Measurements from ENCODE around the gene DTX4. TPM values are rescaled to one million over a fixed set of nuclear protein-coding genes. Genes with fewer than 3 reads are reported as not detected.

DTX4 gene
- total RNA-seq, 2 donors from 2014 or later = 16.1 to 16.6 TPM

GRCh38 chr11:59212744-59213631 lies 41.1 kb downstream of the DTX4 start, which contains the start of gene MPEG1:
MPEG1 (minus strand) TSS chr11:59212927; CDS start chr11:59212865, 62 bp downstream.
- Histone ChIP-seq H3K36me3 (ENCODE audit: control insufficient read depth, insufficient read depth, low read length) (no peaks in the 10 kb centered on the region), H3K9ac (ENCODE audit: extremely low read depth, low read length, poor library complexity, severe bottlenecking) (no peak within 1 kb of the TSS), H3K27ac (ENCODE audit: low read depth, low read length) (no peak within 1 kb of the TSS), H3K4me1 (ENCODE audit: control insufficient read depth, insufficient read depth, low read length) (no peaks in the 10 kb centered on the region), H3K27me3 (ENCODE audit: control insufficient read depth, insufficient read depth, low read length, poor library complexity, severe bottlenecking) (no peaks in the 10 kb centered on the region), H3K4me3 (ENCODE audit: low read length) (no peak within 1 kb of the TSS), H3K9me3 (ENCODE audit: control insufficient read depth, low read length) (no peaks in the 10 kb centered on the region)
- Mint-ChIP-seq H3K9me3 (no peaks in the 10 kb centered on the region), H3K4me1 (peaks cover 4% of the 10 kb centered on the region), H3K27me3 (ENCODE audit: insufficient read depth) (peaks cover 6% of the 10 kb centered on the region), H3K27ac (no peak within 1 kb of the TSS), H3K4me3 (no peak within 1 kb of the TSS), H3K36me3 (ENCODE audit: low read depth) (no peaks in the 10 kb centered on the region)
- DNase-seq = no peak
- TF ChIP-seq CTCF (conservative IDR thresholded peaks at IDR 0.05) = no peak
- WGBS, 2 experiments (ENCODE audit: insufficient coverage in 1 of 2, insufficient read length in 1 of 2) = 87 to 96% methylated on average over 7 to 10 of the region's 10 CpGs

- no peak overlapping the region for H3K4me3 ChIP-seq (ENCODE audit: low read length)
- Mint-ChIP-seq H3K9me3 (no peaks in the 10 kb centered on the region), H3K4me3 (no peak overlapping the region), H3K36me3 (ENCODE audit: low read depth) (no peaks in the 10 kb centered on the region), H3K27ac (no peak overlapping the region), H3K4me1 (peaks cover 2% of the 10 kb centered on the region), H3K27me3 (ENCODE audit: insufficient read depth) (peaks cover 6% of the 10 kb centered on the region)
- no peaks in the 10 kb centered on the region for H3K4me1 ChIP-seq (ENCODE audit: control insufficient read depth, insufficient read depth, low read length)
- DNase-seq = no peak
- no peaks in the 10 kb centered on the region for H3K36me3 ChIP-seq (ENCODE audit: control insufficient read depth, insufficient read depth, low read length)
- H3K9me3 ChIP-seq (ENCODE audit: control insufficient read depth, low read length) = no peaks in the 10 kb centered on the region
- no peak overlapping the region for H3K27ac ChIP-seq (ENCODE audit: low read depth, low read length)
- TF ChIP-seq CTCF (conservative IDR thresholded peaks at IDR 0.05) = no peak
- H3K27me3 ChIP-seq (ENCODE audit: control insufficient read depth, insufficient read depth, low read length, poor library complexity, severe bottlenecking) = no peaks in the 10 kb centered on the region
- no peak overlapping the region for H3K9ac ChIP-seq (ENCODE audit: extremely low read depth, low read length, poor library complexity, severe bottlenecking)
- 84 to 88% methylated on average over 2 of the region's 2 CpGs for WGBS, 2 experiments (ENCODE audit: insufficient coverage in 1 of 2, insufficient read length in 1 of 2)
Observed at GRCh38 chr11:59214141-59214893, 42.4 kb downstream of the DTX4 start.

GRCh38 chr11:59216641-59217564 lies 45.0 kb downstream of the DTX4 start:
- WGBS, 2 experiments (ENCODE audit: insufficient coverage in 1 of 2, insufficient read length in 1 of 2) = 89 to 95% methylated on average over 7 to 9 of the region's 9 CpGs
- TF ChIP-seq CTCF (conservative IDR thresholded peaks at IDR 0.05) = no peak
- Histone ChIP-seq H3K9ac (ENCODE audit: extremely low read depth, low read length, poor library complexity, severe bottlenecking) (no peak overlapping the region), H3K9me3 (ENCODE audit: control insufficient read depth, low read length) (no peaks in the 10 kb centered on the region), H3K36me3 (ENCODE audit: control insufficient read depth, insufficient read depth, low read length) (no peaks in the 10 kb centered on the region), H3K4me3 (ENCODE audit: low read length) (no peak overlapping the region), H3K27ac (ENCODE audit: low read depth, low read length) (no peak overlapping the region), H3K4me1 (ENCODE audit: control insufficient read depth, insufficient read depth, low read length) (no peaks in the 10 kb centered on the region), H3K27me3 (ENCODE audit: control insufficient read depth, insufficient read depth, low read length, poor library complexity, severe bottlenecking) (no peaks in the 10 kb centered on the region)
- Mint-ChIP-seq H3K4me1 (no peaks in the 10 kb centered on the region), H3K27me3 (ENCODE audit: insufficient read depth) (peaks cover 6% of the 10 kb centered on the region), H3K4me3 (no peak overlapping the region), H3K27ac (no peak overlapping the region), H3K9me3 (no peaks in the 10 kb centered on the region), H3K36me3 (ENCODE audit: low read depth) (no peaks in the 10 kb centered on the region)
- DNase-seq = no peak
